GM10248 (cell line): ENCODE measurements around the gene CCNT2.

Experiments used
- CTCF ChIA-PET: fragments of 300-600 bp; sonication (Branson Sonifier 250); formaldehyde crosslinking; extraction: SDS; loops from one replicate; lab custom pipeline; 2021; ENCODE audit warnings: antibody characterized with exemption; lab: Yijun Ruan, JAX
- POLR2A ChIA-PET: fragments of 350-650 bp; sonication (Branson Sonifier 250); formaldehyde crosslinking; extraction: SDS; loops from one replicate; lab custom pipeline; 2020; ENCODE audit warnings: antibody characterized with exemption; lab: Yijun Ruan, JAX
- DNase-seq: peaks from one replicate; pipeline ENCODE4 v3.0.0; 2012; ENCODE audit errors: extremely low spot score
- TF ChIP-seq, protein P1 (sequence below): IDR thresholded peaks from 2 replicates; pipeline ENCODE4 v1.5.1; 2012; ENCODE audit warnings: mild to moderate bottlenecking, low read depth; ENCODE audit errors: extremely low read depth, missing control alignments, control extremely low read depth

Gene CCNT2

DNA sequence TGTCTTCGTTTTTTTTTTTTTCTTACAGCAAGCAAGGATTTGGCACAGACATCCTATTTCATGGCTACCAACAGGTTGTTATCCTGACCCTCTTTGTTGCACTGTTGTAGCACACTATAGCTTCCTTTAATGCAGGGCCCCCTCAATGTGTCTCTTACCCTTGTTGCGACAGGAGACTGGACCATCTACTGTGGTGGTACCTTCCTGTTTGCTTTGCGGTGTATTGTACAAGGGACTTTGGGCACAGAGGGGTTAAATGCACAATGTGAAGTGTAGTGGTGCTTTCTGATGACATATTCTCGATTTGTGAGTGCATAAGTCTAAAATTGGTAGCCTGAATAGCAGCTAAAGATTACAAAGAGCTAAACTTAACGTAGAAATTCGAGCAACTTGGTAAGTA, 27.5 kb downstream of the CCNT2 start:
- no peak for DNase-seq
- ChIA-PET CTCF (interaction anchor here (1.2 to 2.0 kb wide), 2 partner anchors 10 to 495 kb away, joined by 3 to 8 read pairs; no protein-coding TSS in a partner anchor), POLR2A (no interaction called here)
- TF ChIP-seq, protein P1, sequence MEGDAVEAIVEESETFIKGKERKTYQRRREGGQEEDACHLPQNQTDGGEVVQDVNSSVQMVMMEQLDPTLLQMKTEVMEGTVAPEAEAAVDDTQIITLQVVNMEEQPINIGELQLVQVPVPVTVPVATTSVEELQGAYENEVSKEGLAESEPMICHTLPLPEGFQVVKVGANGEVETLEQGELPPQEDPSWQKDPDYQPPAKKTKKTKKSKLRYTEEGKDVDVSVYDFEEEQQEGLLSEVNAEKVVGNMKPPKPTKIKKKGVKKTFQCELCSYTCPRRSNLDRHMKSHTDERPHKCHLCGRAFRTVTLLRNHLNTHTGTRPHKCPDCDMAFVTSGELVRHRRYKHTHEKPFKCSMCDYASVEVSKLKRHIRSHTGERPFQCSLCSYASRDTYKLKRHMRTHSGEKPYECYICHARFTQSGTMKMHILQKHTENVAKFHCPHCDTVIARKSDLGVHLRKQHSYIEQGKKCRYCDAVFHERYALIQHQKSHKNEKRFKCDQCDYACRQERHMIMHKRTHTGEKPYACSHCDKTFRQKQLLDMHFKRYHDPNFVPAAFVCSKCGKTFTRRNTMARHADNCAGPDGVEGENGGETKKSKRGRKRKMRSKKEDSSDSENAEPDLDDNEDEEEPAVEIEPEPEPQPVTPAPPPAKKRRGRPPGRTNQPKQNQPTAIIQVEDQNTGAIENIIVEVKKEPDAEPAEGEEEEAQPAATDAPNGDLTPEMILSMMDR, result no peak

- ChIA-PET POLR2A (no interaction called here), CTCF (interaction anchor here (1.1 to 2.6 kb wide), 5 partner anchors 9 to 623 kb away, joined by 3 to 8 read pairs (median 3); no protein-coding TSS in a partner anchor)
- DNase-seq, result no peak
- TF ChIP-seq, protein P1, result no peak
Measured at GRCh38 chr2:134949981-134950708, 31.5 kb downstream of the CCNT2 start.

DNA sequence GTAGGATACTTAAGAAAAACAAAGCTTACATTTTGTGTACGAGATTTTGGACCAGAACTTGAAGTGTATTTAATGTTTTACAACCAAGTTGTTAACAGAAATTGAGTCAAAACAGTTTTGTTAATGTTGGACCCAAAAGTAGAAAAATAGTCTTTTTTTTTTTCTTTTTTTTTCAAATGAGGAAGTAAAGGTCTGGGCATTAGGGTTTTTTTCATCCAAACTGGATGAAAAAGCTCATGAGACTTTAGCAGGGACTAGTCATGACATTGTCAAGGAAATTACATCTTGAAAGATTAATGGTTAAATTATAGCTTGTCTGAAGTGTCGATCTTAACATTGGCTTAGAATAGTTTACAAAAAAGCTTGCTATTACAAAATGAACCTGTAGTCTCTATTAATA, 32.3 kb downstream of the CCNT2 start:
- POLR2A ChIA-PET, result no interaction called here
- TF ChIP-seq, protein P1, result no peak
- DNase-seq, result no peak
- CTCF ChIA-PET, result interaction anchor here (1.1 to 2.6 kb wide), 5 partner anchors 9 to 622 kb away, joined by 3 to 8 read pairs (median 5); partner anchors contain the start of gene CCNT2

- DNase-seq, result no peak
- TF ChIP-seq, protein P1, result no peak
- POLR2A ChIA-PET, result no interaction called here
- CTCF ChIA-PET, result interaction anchor here (0.8 kb wide), 1 partner anchor 9 kb away, joined by 3 read pairs; no protein-coding TSS in a partner anchor
Measured at GRCh38 chr2:134952608-134953007, 34.0 kb downstream of the CCNT2 start.

DNA sequence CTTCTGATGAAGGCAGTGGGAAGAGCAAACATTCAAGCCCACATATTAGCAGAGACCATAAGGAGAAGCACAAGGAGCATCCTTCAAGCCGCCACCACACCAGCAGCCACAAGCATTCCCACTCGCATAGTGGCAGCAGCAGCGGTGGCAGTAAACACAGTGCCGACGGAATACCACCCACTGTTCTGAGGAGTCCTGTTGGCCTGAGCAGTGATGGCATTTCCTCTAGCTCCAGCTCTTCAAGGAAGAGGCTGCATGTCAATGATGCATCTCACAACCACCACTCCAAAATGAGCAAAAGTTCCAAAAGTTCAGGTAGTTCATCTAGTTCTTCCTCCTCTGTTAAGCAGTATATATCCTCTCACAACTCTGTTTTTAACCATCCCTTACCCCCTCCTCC, 35.4 kb downstream of the CCNT2 start:
- ChIA-PET POLR2A (no interaction called here), CTCF (interaction anchor here (0.7 to 1.4 kb wide), 2 partner anchors 9 to 1430 kb away, joined by 4 read pairs; no protein-coding TSS in a partner anchor)
- no peak for DNase-seq
- TF ChIP-seq, protein P1, result no peak

GRCh38 chr2:134955744-134956143, 37.1 kb downstream of the CCNT2 start:
- ChIA-PET CTCF (interaction anchor here (2.0 kb wide), 1 partner anchor 9 kb away, joined by 8 read pairs; no protein-coding TSS in a partner anchor), POLR2A (no interaction called here)
- DNase-seq, result no peak
- TF ChIP-seq, protein P1, result no peak
